H9 (cell line): ENCODE results near the gene MPST. TPM values are rescaled to one million over a fixed set of nuclear protein-coding genes. Genes with fewer than 3 reads are reported as not detected.

Experiments used
- DNase-seq: peaks from one replicate; pipeline ENCODE4 v3.0.0-alpha.2; 2017
- H2AFZ ChIP-seq: one replicate; pipeline ENCODE4 v1.6.1; 2013; ENCODE audit warnings: mild to moderate bottlenecking, low read length, control low read depth, moderate library complexity
- H2AK5ac ChIP-seq: 2 replicates; pipeline ENCODE4 v1.6.1; 2013; ENCODE audit warnings: low read length, control low read depth, mixed read lengths; ENCODE audit not compliant: insufficient read length
- H2BK120ac ChIP-seq: one replicate; pipeline ENCODE4 v1.6.1; 2013; ENCODE audit warnings: low read depth, mild to moderate bottlenecking, low read length, control low read depth, inconsistent platforms; ENCODE audit not compliant: poor library complexity, severe bottlenecking
- H2BK12ac ChIP-seq: 2 replicates; pipeline ENCODE4 v1.6.1; 2013; ENCODE audit warnings: low read length, control low read depth, mixed read lengths, low read depth; ENCODE audit not compliant: insufficient read length
- H2BK15ac ChIP-seq: 2 replicates; pipeline ENCODE4 v1.6.1; 2013; ENCODE audit warnings: low read depth, low read length, control low read depth
- H2BK20ac ChIP-seq: one replicate; pipeline ENCODE4 v1.6.1; 2013; ENCODE audit warnings: low read depth, mild to moderate bottlenecking, low read length, control low read depth, inconsistent platforms; ENCODE audit not compliant: poor library complexity, severe bottlenecking
- H2BK5ac ChIP-seq: 2 replicates; pipeline ENCODE4 v1.6.1; 2013; ENCODE audit warnings: low read length, control low read depth, mixed read lengths; ENCODE audit not compliant: insufficient read length
- H3K14ac ChIP-seq: 2 replicates; pipeline ENCODE4 v1.6.1; 2013; ENCODE audit warnings: low read length, control low read depth; ENCODE audit not compliant: insufficient read depth
- H3K18ac ChIP-seq: 2 replicates; pipeline ENCODE4 v1.6.1; 2013; ENCODE audit warnings: low read depth, mild to moderate bottlenecking, mixed read lengths, low read length, control low read depth; ENCODE audit not compliant: insufficient read length
- H3K23ac ChIP-seq: 2 replicates; pipeline ENCODE4 v1.6.1; 2013; ENCODE audit warnings: low read length, control low read depth, mixed read lengths, low read depth; ENCODE audit not compliant: insufficient read length
- H3K23me2 ChIP-seq: 2 replicates; pipeline ENCODE4 v1.6.1; 2013; ENCODE audit warnings: low read depth, mild to moderate bottlenecking, mixed read lengths, low read length, control low read depth; ENCODE audit not compliant: insufficient read length, poor library complexity, severe bottlenecking
- H3K27ac ChIP-seq: 2 replicates; pipeline ENCODE4 v1.5.1; 2013; ENCODE audit warnings: low read length, control low read depth, mixed read lengths, low read depth; ENCODE audit not compliant: insufficient read length
- H3K27me3 ChIP-seq: 2 replicates; pipeline ENCODE4 v1.6.1; 2013; ENCODE audit warnings: low read length, control low read depth, inconsistent platforms; ENCODE audit not compliant: insufficient read depth
- H3K4ac ChIP-seq: 2 replicates; pipeline ENCODE4 v1.6.1; 2013; ENCODE audit warnings: low read depth, mild to moderate bottlenecking, control low read depth, inconsistent platforms, low read length, moderate library complexity
- H3K4me1 ChIP-seq: 2 replicates; pipeline ENCODE4 v1.6.1; 2013; ENCODE audit warnings: low read length, control low read depth, inconsistent platforms; ENCODE audit not compliant: insufficient read depth
- H3K4me2 ChIP-seq: 2 replicates; pipeline ENCODE4 v1.6.1; 2013; ENCODE audit warnings: low read length, control low read depth, mixed read lengths; ENCODE audit not compliant: insufficient read length, insufficient read depth
- H3K56ac ChIP-seq: 2 replicates; pipeline ENCODE4 v1.6.1; 2013; ENCODE audit warnings: low read depth, mild to moderate bottlenecking, mixed read lengths, low read length, control low read depth; ENCODE audit not compliant: insufficient read length
- H3K79me1 ChIP-seq: 2 replicates; pipeline ENCODE4 v1.6.1; 2013; ENCODE audit warnings: low read depth, mild to moderate bottlenecking, moderate library complexity, low read length, control low read depth, inconsistent platforms; ENCODE audit not compliant: insufficient read depth, poor library complexity, severe bottlenecking
- H3K79me2 ChIP-seq: 2 replicates; pipeline ENCODE4 v1.6.1; 2013; ENCODE audit warnings: low read length, control low read depth, inconsistent platforms; ENCODE audit not compliant: insufficient read depth
- H3K9ac ChIP-seq: 2 replicates; pipeline ENCODE4 v1.6.1; 2013; ENCODE audit warnings: low read length, control low read depth, mixed read lengths; ENCODE audit not compliant: insufficient read length; ENCODE audit errors: extremely low read depth
- H3K9me3 ChIP-seq: one replicate; pipeline ENCODE4 v1.6.1; 2013; ENCODE audit warnings: low read depth, low read length, inconsistent platforms; ENCODE audit not compliant: control insufficient read depth
- H3T11ph ChIP-seq: one replicate; pipeline ENCODE4 v1.6.1; 2013; ENCODE audit warnings: mild to moderate bottlenecking, low read length, control low read depth, inconsistent platforms
- H4K20me1 ChIP-seq: one replicate; pipeline ENCODE4 v1.6.1; 2013; ENCODE audit not compliant: control insufficient read depth, insufficient read length, insufficient read depth
- H4K5ac ChIP-seq: 2 replicates; pipeline ENCODE4 v1.6.1; 2013; ENCODE audit warnings: low read depth, mild to moderate bottlenecking, mixed read lengths, low read length, control low read depth; ENCODE audit not compliant: insufficient read length
- H4K8ac ChIP-seq: replicated peaks from 2 replicates; pipeline ENCODE4 v1.6.1; 2013; ENCODE audit warnings: low read length, control low read depth, mixed read lengths, low read depth; ENCODE audit not compliant: insufficient read length
- H4K91ac ChIP-seq: 2 replicates; pipeline ENCODE4 v1.6.1; 2013; ENCODE audit warnings: low read depth, mild to moderate bottlenecking, moderate library complexity, mixed read lengths, low read length, control low read depth; ENCODE audit not compliant: insufficient read length
- H3K27ac Mint-ChIP-seq, 3 experiments: 2 replicates in 2 of 3; 3 replicates in 1 of 3; pipeline ENCODE4 v1.8.0; 2020 to 2021; ENCODE audit warnings: mixed read lengths in 3 of 3, mild to moderate bottlenecking in 1 of 3, moderate library complexity in 1 of 3
- H3K27me3 Mint-ChIP-seq: 2 replicates; pipeline ENCODE4 v1.8.0; 2021; ENCODE audit warnings: low read depth, mild to moderate bottlenecking, moderate library complexity, mixed read lengths
- H3K36me3 Mint-ChIP-seq, 3 experiments: 2 replicates in 2 of 3; 3 replicates in 1 of 3; pipeline ENCODE4 v1.8.0; 2020 to 2021; ENCODE audit warnings: low read depth in 3 of 3, mixed read lengths in 3 of 3; ENCODE audit not compliant: insufficient read depth in 1 of 3
- H3K4me1 Mint-ChIP-seq, 2 experiments: 2 replicates each; pipeline ENCODE4 v1.8.0; 2020; ENCODE audit warnings: mixed read lengths in 2 of 2
- H3K4me3 Mint-ChIP-seq, 2 experiments: 2 replicates in 1 of 2; 3 replicates in 1 of 2; pipeline ENCODE4 v1.8.0; 2020 to 2021; ENCODE audit warnings: mild to moderate bottlenecking in 2 of 2, mixed read lengths in 2 of 2, moderate library complexity in 1 of 2
- H3K9me3 Mint-ChIP-seq, 2 experiments: 2 replicates in 1 of 2; 3 replicates in 1 of 2; pipeline ENCODE4 v1.8.0; 2020; ENCODE audit warnings: mild to moderate bottlenecking in 2 of 2, mixed read lengths in 2 of 2, moderate library complexity in 1 of 2
- WGBS: extraction: QIAGEN DNeasy Blood & Tissue Kit; methylation state at CpG from one replicate; pipeline ENCODE4 v1.1.7; 2013; ENCODE audit warnings: missing lambda C conversion rate, low lambda C conversion rate, mixed read lengths; ENCODE audit not compliant: insufficient read length; ENCODE audit errors: extremely low coverage; 5-methylcytosine and 5-hydroxymethylcytosine counted together
- total RNA-seq: library from RNA; stranded (reverse); gene quantifications from 2 replicates; pipeline ENCODE4 v1.2.1, GENCODE V29; 2021
- TF ChIP-seq, protein P1 (sequence below): fragments of 200-600 bp; sonication (generic); conservative IDR thresholded peaks from 3 replicates; pipeline ENCODE4 v1.8.0; 2021; ENCODE audit warnings: antibody characterized with exemption, mild to moderate bottlenecking

Gene MPST
- total RNA-seq, 1 experiment from 2014 or later: 70.5 TPM

DNA sequence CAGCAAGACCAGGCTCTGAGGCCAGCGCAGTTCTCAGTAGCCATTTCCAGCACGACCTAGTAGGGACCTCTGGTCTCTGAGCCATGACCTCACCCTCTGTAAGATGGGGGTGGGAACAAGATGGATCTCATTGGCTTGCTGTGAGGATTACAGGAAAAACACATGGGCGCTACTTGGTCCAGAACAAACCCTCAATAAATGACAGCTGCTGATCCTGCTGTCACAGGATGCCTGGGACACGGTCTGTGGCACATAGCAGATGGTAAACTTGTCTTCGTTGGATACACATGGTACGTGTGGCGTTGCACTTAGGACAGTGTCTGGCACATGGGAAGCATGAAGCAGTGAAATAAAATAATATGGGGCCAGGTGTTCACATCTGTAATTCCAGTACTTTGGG is 27.5 kb downstream of the MPST start:
- Histone ChIP-seq H3K27me3 (no peaks in the 10 kb centered on the region; the same call in 1 of the 2 replicates), H3K27ac (no peak overlapping the region), H2AK5ac (no peak overlapping the region), H3T11ph (no peak overlapping the region), H2BK120ac (no peak overlapping the region), H3K9ac (no peak overlapping the region), H3K79me1 (no peaks in the 10 kb centered on the region), H2BK20ac (no peak overlapping the region), H3K56ac (no peak overlapping the region), H3K18ac (no peak overlapping the region), H3K4me1 (no peaks in the 10 kb centered on the region), H4K8ac (no peak overlapping the region), H3K14ac (no peak overlapping the region), H2AFZ (no peak overlapping the region), H3K79me2 (no peaks in the 10 kb centered on the region), H3K23ac (no peak overlapping the region), H2BK12ac (no peak overlapping the region), H4K5ac (no peak overlapping the region), H2BK15ac (no peak overlapping the region), H3K23me2 (peaks cover under 1% of the 10 kb centered on the region), H3K9me3 (no peaks in the 10 kb centered on the region), H4K91ac (no peak overlapping the region), H2BK5ac (no peak overlapping the region), H3K4ac (no peak overlapping the region), H4K20me1 (no peaks in the 10 kb centered on the region), H3K4me2 (no peak overlapping the region)
- no peak for DNase-seq
- Mint-ChIP-seq H3K9me3 (no peaks in the 10 kb centered on the region; a peak in 1 of 5 replicates), H3K4me3 (no peak overlapping the region; a peak in 1 of 5 replicates), H3K4me1 (peaks cover 5 to 18% of the 10 kb centered on the region in 2 experiments), H3K36me3 (no peaks in the 10 kb centered on the region), H3K27me3 (peaks cover 40% of the 10 kb centered on the region), H3K27ac (no peak overlapping the region; a peak in 1 of 7 replicates)
- TF ChIP-seq, protein P1, sequence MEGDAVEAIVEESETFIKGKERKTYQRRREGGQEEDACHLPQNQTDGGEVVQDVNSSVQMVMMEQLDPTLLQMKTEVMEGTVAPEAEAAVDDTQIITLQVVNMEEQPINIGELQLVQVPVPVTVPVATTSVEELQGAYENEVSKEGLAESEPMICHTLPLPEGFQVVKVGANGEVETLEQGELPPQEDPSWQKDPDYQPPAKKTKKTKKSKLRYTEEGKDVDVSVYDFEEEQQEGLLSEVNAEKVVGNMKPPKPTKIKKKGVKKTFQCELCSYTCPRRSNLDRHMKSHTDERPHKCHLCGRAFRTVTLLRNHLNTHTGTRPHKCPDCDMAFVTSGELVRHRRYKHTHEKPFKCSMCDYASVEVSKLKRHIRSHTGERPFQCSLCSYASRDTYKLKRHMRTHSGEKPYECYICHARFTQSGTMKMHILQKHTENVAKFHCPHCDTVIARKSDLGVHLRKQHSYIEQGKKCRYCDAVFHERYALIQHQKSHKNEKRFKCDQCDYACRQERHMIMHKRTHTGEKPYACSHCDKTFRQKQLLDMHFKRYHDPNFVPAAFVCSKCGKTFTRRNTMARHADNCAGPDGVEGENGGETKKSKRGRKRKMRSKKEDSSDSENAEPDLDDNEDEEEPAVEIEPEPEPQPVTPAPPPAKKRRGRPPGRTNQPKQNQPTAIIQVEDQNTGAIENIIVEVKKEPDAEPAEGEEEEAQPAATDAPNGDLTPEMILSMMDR: no peak
- WGBS: no CpG with 5 or more reads among the region's 7 CpGs
